MM.1S (cell line): ENCODE measurements around the gene ATP8B2.
A peak's percentile ranks its signal among the peaks of the same experiment; 100 is the strongest.

ENCODE experiments used
- DNase-seq: peaks from one replicate; pipeline ENCODE4 v3.0.0-alpha.2; 2015
- H2AFZ ChIP-seq: fragments of 300-600 bp; sonication (generic); 2 replicates; pipeline ENCODE4 v1.6.0; 2016; ENCODE audit warnings: antibody characterized with exemption, low read length
- H3F3A ChIP-seq: fragments of 300-600 bp; sonication (generic); 2 replicates; pipeline ENCODE4 v1.6.1; 2016; ENCODE audit warnings: mild to moderate bottlenecking, antibody characterized with exemption, low read length, moderate library complexity, mixed read lengths; ENCODE audit not compliant: insufficient read depth
- H3K27ac ChIP-seq: fragments of 300-600 bp; sonication (generic); 2 replicates; pipeline ENCODE4 v1.5.1; 2016; ENCODE audit warnings: mild to moderate bottlenecking, low read length
- H3K27me3 ChIP-seq: fragments of 300-600 bp; sonication (generic); replicated peaks from 2 replicates; pipeline ENCODE4 v1.6.0; 2016; ENCODE audit warnings: low read length; ENCODE audit not compliant: insufficient read depth
- H3K36me3 ChIP-seq: fragments of 300-600 bp; sonication (generic); replicated peaks from 2 replicates; pipeline ENCODE4 v1.6.1; 2016; ENCODE audit warnings: mild to moderate bottlenecking, low read length, mixed read lengths; ENCODE audit not compliant: insufficient read depth
- H3K4me1 ChIP-seq: fragments of 300-600 bp; sonication (generic); 2 replicates; pipeline ENCODE4 v1.6.1; 2016; ENCODE audit warnings: low read length, mixed read lengths
- H3K4me2 ChIP-seq: fragments of 300-600 bp; sonication (generic); 2 replicates; pipeline ENCODE4 v1.6.0; 2016; ENCODE audit warnings: low read depth, low read length
- H3K4me3 ChIP-seq: fragments of 300-600 bp; sonication (generic); 2 replicates; pipeline ENCODE4 v1.5.1; 2016; ENCODE audit warnings: low read length, mixed read lengths
- H3K79me2 ChIP-seq: fragments of 300-600 bp; sonication (generic); 2 replicates; pipeline ENCODE4 v1.6.1; 2016; ENCODE audit warnings: mixed run types, low read length, mixed read lengths
- H3K9ac ChIP-seq: fragments of 300-600 bp; sonication (generic); 2 replicates; pipeline ENCODE4 v1.6.1; 2016; ENCODE audit warnings: low read length, mixed read lengths
- H3K9me2 ChIP-seq: fragments of 300-600 bp; sonication (generic); replicated peaks from 2 replicates; pipeline ENCODE4 v1.6.1; 2016; ENCODE audit warnings: mild to moderate bottlenecking, low read length, mixed read lengths; ENCODE audit not compliant: insufficient read depth
- H3K9me3 ChIP-seq: fragments of 300-600 bp; sonication (generic); replicated peaks from 2 replicates; pipeline ENCODE4 v1.6.1; 2016; ENCODE audit warnings: mild to moderate bottlenecking, low read length, mixed read lengths; ENCODE audit not compliant: insufficient read depth
- H4K20me1 ChIP-seq: fragments of 300-600 bp; sonication (generic); 2 replicates; pipeline ENCODE4 v1.6.1; 2016; ENCODE audit warnings: mild to moderate bottlenecking, low read length, moderate library complexity, mixed read lengths; ENCODE audit not compliant: insufficient read depth
- EZH2 ChIP-seq: fragments of 300-600 bp; sonication (generic); optimal IDR thresholded peaks from 2 replicates; pipeline ENCODE3; 2017; ENCODE audit warnings: low read depth, mild to moderate bottlenecking, antibody characterized with exemption, low read length, mixed read lengths
- EZH2phosphoT487 ChIP-seq: fragments of 300-600 bp; sonication (generic); IDR thresholded peaks from 2 replicates; pipeline ENCODE4 v1.6.1; 2018; ENCODE audit warnings: antibody characterized with exemption, low read length
- TF ChIP-seq, protein P1 (sequence below): fragments of 300-600 bp; sonication (generic); IDR thresholded peaks from 2 replicates; pipeline ENCODE4 v1.5.1; 2016; ENCODE audit warnings: antibody characterized with exemption, low read length, mixed read lengths

ATP8B2 gene

DNA sequence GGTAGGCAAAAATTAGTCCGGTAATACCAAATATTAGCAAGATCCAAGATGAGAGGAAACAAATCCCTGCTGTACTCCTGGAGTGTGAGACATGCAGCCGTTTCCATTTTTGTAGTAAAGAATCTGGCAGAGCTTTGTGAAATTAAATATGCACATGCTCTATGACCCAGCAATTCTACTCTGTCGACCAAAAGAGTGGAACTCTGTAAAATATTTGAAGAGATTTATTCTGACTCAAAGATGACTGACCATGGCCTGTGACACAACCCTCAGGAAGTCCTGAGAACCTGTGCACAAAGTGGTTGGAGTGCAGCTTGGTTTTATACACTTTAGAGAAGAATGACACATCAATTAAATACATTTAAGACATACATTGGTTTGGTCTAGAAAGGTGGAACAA is 36.7 kb upstream of the ATP8B2 start:
- DNase-seq, result no peak
- TF ChIP-seq EZH2 (no peak), EZH2phosphoT487 (no peak)
- TF ChIP-seq, protein P1, sequence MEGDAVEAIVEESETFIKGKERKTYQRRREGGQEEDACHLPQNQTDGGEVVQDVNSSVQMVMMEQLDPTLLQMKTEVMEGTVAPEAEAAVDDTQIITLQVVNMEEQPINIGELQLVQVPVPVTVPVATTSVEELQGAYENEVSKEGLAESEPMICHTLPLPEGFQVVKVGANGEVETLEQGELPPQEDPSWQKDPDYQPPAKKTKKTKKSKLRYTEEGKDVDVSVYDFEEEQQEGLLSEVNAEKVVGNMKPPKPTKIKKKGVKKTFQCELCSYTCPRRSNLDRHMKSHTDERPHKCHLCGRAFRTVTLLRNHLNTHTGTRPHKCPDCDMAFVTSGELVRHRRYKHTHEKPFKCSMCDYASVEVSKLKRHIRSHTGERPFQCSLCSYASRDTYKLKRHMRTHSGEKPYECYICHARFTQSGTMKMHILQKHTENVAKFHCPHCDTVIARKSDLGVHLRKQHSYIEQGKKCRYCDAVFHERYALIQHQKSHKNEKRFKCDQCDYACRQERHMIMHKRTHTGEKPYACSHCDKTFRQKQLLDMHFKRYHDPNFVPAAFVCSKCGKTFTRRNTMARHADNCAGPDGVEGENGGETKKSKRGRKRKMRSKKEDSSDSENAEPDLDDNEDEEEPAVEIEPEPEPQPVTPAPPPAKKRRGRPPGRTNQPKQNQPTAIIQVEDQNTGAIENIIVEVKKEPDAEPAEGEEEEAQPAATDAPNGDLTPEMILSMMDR, result no peak

GRCh38 chr1:154290921-154291320 is 34.4 kb upstream of the ATP8B2 start:
- H3K27me3 ChIP-seq, result no peaks in the 10 kb centered on the region
- H3K36me3 ChIP-seq, result no peaks in the 10 kb centered on the region
- H4K20me1 ChIP-seq, result no peaks in the 10 kb centered on the region
- no peak for DNase-seq
- H3F3A ChIP-seq, result no peaks in the 10 kb centered on the region
- H3K4me2 ChIP-seq, result no peak overlapping the region
- H3K79me2 ChIP-seq, result no peaks in the 10 kb centered on the region
- H3K9ac ChIP-seq, result no peak overlapping the region
- no peak overlapping the region for H3K27ac ChIP-seq
- TF ChIP-seq EZH2phosphoT487 (no peak), EZH2 (no peak)
- TF ChIP-seq, protein P1, result no peak
- no peaks in the 10 kb centered on the region; the same call in 1 of the 2 replicates for H3K9me3 ChIP-seq
- H2AFZ ChIP-seq, result no peak overlapping the region
- H3K4me3 ChIP-seq, result no peak overlapping the region
- H3K9me2 ChIP-seq, result no peaks in the 10 kb centered on the region
- H3K4me1 ChIP-seq, result no peaks in the 10 kb centered on the region

More for the DNA sequence above, 36.7 kb upstream of the ATP8B2 start:
- no peaks in the 10 kb centered on the region for H4K20me1 ChIP-seq
- H3K79me2 ChIP-seq, result no peaks in the 10 kb centered on the region
- H3K4me2 ChIP-seq, result no peak overlapping the region
- H3K27me3 ChIP-seq, result no peaks in the 10 kb centered on the region
- no peak overlapping the region for H3K9ac ChIP-seq
- H3K9me2 ChIP-seq, result no peaks in the 10 kb centered on the region
- no peaks in the 10 kb centered on the region for H3K4me1 ChIP-seq
- H3K4me3 ChIP-seq, result no peak overlapping the region
- H2AFZ ChIP-seq, result no peak overlapping the region
- H3F3A ChIP-seq, result no peaks in the 10 kb centered on the region
- no peak overlapping the region for H3K27ac ChIP-seq
- H3K9me3 ChIP-seq, result no peaks in the 10 kb centered on the region
- no peaks in the 10 kb centered on the region for H3K36me3 ChIP-seq

DNA sequence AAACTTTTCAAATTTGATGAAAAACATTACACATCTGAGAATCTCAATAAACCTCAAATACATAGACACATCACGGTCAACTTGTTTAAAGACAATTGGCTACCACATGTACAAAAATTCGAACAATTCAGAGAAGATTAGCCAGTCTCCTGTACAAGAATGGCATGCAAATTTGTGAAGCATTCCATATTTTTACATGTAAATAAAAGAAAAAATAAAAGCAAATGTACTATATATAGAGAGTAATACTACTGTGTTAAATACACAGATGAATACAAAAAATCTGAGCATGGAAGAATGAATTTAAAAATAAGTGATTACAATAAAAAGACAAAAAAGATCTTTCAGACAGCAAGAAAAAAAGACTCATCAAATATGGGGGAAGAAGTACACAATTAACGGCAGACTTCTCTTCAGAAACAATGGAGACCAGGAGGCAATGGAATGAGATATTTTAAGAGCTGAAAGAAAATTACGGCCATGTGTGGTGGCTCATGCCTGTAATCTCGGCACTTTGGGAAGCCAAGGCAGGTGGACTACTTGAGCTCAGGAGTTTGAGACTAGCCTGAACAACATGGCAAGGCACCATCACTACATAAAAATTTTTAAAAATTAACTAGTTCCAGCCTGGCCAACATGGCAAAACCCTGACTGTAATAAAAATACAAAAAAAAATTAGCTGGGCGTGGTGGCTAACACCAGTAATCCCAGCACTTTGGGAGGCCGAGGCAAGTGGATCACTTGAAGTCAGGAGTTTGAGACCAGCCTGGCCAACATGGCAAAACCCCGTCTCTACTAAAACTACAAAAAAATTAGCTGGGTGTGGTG is 29.7 kb upstream of the ATP8B2 start:
- Histone ChIP-seq H3K4me1 (no peaks in the 10 kb centered on the region), H3K27me3 (no peaks in the 10 kb centered on the region), H3K9ac (no peak overlapping the region), H3K9me2 (no peaks in the 10 kb centered on the region), H2AFZ (no peak overlapping the region), H4K20me1 (no peaks in the 10 kb centered on the region), H3F3A (no peaks in the 10 kb centered on the region), H3K27ac (no peak overlapping the region), H3K9me3 (no peaks in the 10 kb centered on the region; the same call in 1 of the 2 replicates), H3K4me2 (no peak overlapping the region), H3K36me3 (no peaks in the 10 kb centered on the region), H3K79me2 (no peaks in the 10 kb centered on the region), H3K4me3 (no peak overlapping the region)
- TF ChIP-seq EZH2phosphoT487, result no peak
- TF ChIP-seq EZH2, result no peak
- TF ChIP-seq, protein P1, result no peak
- peak; percentile 19 for DNase-seq
